Upper lobe of left lung (tissue), 6 donors: ENCODE results near the gene DPH3. TPM values are rescaled to one million over a fixed set of nuclear protein-coding genes. Genes with fewer than 3 reads are reported as not detected.

Experiments used
- ATAC-seq, 2 donors: fragments of 200-7000 bp; cut with Tn5 transposase; one replicate each; pipeline ENCODE4 v1.9.1; 2022; ENCODE audit warnings: mild to moderate bottlenecking in 2 of 2, moderate library complexity in 2 of 2; ENCODE audit not compliant: low FRiP score in 2 of 2
- DNase-seq, 2 donors: peaks; one replicate each; pipeline ENCODE4 v3.0.0-alpha.2; 2019 to 2020
- H3K27ac ChIP-seq, 4 donors: fragments of 200-600 bp; sonication (generic); one replicate each; pipeline ENCODE4 v1.5.1; 2016 to 2019
- H3K27me3 ChIP-seq, 4 donors: fragments of 200-600 bp; sonication (generic); one replicate each; pipeline ENCODE4 v1.5.1; 2017 to 2019
- H3K36me3 ChIP-seq, 4 donors: fragments of 200-600 bp; sonication (generic); one replicate each; pipeline ENCODE4 v1.5.1; 2016 to 2019
- H3K4me1 ChIP-seq, 4 donors: fragments of 200-600 bp; sonication (generic); one replicate each; pipeline ENCODE4 v1.5.1; 2018 to 2019
- H3K4me3 ChIP-seq, 4 donors: fragments of 200-600 bp; sonication (generic); one replicate each; pipeline ENCODE4 v1.5.1; 2017 to 2019; ENCODE audit warnings: mild to moderate bottlenecking in 2 of 4, moderate library complexity in 1 of 4
- H3K9me3 ChIP-seq, 4 donors: fragments of 200-600 bp; sonication (generic); one replicate each; pipeline ENCODE4 v1.5.1; 2018 to 2019
- CTCF ChIP-seq, 6 experiments: fragments of 450-650 bp in 4 of 6; fragments of 200-600 bp in 2 of 6; sonication (generic) in 2 of 6; IDR thresholded peaks; one replicate each; pipeline ENCODE4 v1.5.1; 2016 to 2019; ENCODE audit warnings: antibody characterized with exemption in 6 of 6
- EP300 ChIP-seq, 4 donors: sonication (generic); formaldehyde crosslinking; IDR thresholded peaks; one replicate each; pipeline ENCODE4 v1.5.1; 2017; ENCODE audit warnings: antibody characterized with exemption in 4 of 4, control low read depth in 2 of 4
- POLR2A ChIP-seq, 4 donors: fragments of 450-650 bp; IDR thresholded peaks; one replicate each; pipeline ENCODE4 v1.5.1; 2016 to 2017; ENCODE audit warnings: antibody characterized with exemption in 4 of 4, mild to moderate bottlenecking in 2 of 4
- POLR2AphosphoS5 ChIP-seq, 2 donors: sonication (generic); formaldehyde crosslinking; IDR thresholded peaks; one replicate each; pipeline ENCODE4 v1.5.1; 2017; ENCODE audit warnings: antibody characterized with exemption in 2 of 2
- WGBS, 2 donors: methylation state at CpG; one replicate each; pipeline ENCODE4 v1.1.5; 2017 to 2018; 5-methylcytosine and 5-hydroxymethylcytosine counted together
- total RNA-seq, 6 donors: library from RNA; depleted of rRNA in 4 of 6; stranded (reverse); fragments of >200 nt in 4 of 6; gene quantifications; one replicate each; pipeline versions ENCODE4 v1.1.0 to v1.2.1, GENCODE V29; 2016 to 2021
- donor health status: DM: no; HTN: no; CAD: no; lungs with moderate emphysema.
- donor health status: DM: no; HTN: yes; CAD: no; lungs with severe emphysema.

Gene DPH3
- total RNA-seq, 6 donors from 2014 or later, result 7.3 to 33.1 (median 21.3) TPM

DNA sequence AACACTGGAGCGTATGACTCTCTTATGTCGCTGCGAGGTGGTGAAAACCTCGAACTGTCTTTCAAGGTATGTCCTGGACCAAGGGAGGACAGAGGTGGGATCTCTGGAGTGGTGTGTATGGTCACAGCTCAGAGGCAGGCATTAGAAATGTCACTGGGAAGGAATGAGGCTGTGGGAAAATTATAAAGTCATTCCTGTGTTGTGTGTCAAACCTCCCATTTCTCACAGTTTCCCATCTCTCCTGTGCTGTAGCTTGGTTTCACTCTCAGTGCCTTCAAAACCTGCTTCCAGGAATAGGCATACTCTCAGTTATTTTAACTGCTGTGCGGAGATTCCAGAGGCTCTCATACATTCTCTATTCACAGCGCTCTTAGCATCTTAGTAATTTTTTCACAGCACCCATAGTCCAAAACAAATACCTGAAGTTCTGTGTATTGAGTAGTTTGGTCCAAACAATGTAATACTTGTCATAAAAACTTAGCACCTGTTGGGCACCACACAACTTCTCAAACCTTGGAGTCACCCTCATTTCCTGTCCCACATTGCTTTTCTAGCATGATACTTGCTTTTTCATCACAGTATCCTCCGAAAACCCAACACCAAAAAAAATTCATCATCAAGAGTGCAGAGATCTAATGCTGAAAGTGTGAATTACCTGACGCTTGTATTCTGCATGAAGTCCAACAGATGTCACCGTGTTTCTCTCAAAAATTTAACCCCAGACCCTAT lies 53.4 kb downstream of the DPH3 start:
- Histone ChIP-seq H3K36me3 (no peaks in the 10 kb centered on the region), H3K4me1 (no peaks in the 10 kb centered on the region), H3K4me3 (no peak overlapping the region), H3K9me3 (no peaks in the 10 kb centered on the region), H3K27ac (no peak overlapping the region), H3K27me3 (no peaks in the 10 kb centered on the region)
- ATAC-seq, result no peak
- no peak for DNase-seq
- 88 to 93% methylated on average over 9 of the region's 9 CpGs for WGBS, 2 donors
- TF ChIP-seq EP300 (IDR thresholded peaks at IDR 0.05) (no peak), CTCF (IDR thresholded peaks at IDR 0.05) (no peak), POLR2A (IDR thresholded peaks at IDR 0.05) (no peak), POLR2AphosphoS5 (IDR thresholded peaks at IDR 0.05) (no peak)

Other genes starting within 250 kb of the DPH3 start
- gene GALNT15, start 90.3 kb downstream of the DPH3 start, total RNA-seq, result 10 to 100 TPM in 4 of 6 donors, 1 to 10 TPM in 2; 4.4 to 34.7 (median 11.2) TPM
- 10 to 100 TPM in 5 of 6 donors, 1 to 10 TPM in 1; 7.2 to 20.9 (median 11.0) TPM for gene OXNAD1, start 269 bp upstream of the DPH3 start, total RNA-seq
- gene RFTN1, start 248.8 kb upstream of the DPH3 start, total RNA-seq, result 100 to 1,000 TPM in 2 of 6 donors, 10 to 100 TPM in 4; 62.1 to 121 (median 76.1) TPM